GM13977 (cell line): ENCODE results near the gene OR10R2.
A peak's percentile ranks its signal among the peaks of the same experiment; 100 is the strongest.

Experiments used
- DNase-seq: peaks from one replicate; pipeline ENCODE4 v3.0.0; 2012; ENCODE audit warnings: low spot score
- in situ Hi-C: fragments of 300-500 bp; cut with MboI; formaldehyde crosslinking; loops from one replicate; pipeline ENCODE4 v1.12.0; 2022; ENCODE audit warnings: low sequenced_read_pairs, low pct_unique_long_range_greater_than_20kb, mixed read lengths, inconsistent platforms; ENCODE audit not compliant: unreplicated experiment
- TF ChIP-seq, protein P1 (sequence below): IDR thresholded peaks from 2 replicates; pipeline ENCODE4 v1.5.1; 2012; ENCODE audit warnings: mild to moderate bottlenecking, control low read depth; ENCODE audit not compliant: insufficient read depth; ENCODE audit errors: extremely low read depth, missing control alignments

The OR10R2 gene

DNA sequence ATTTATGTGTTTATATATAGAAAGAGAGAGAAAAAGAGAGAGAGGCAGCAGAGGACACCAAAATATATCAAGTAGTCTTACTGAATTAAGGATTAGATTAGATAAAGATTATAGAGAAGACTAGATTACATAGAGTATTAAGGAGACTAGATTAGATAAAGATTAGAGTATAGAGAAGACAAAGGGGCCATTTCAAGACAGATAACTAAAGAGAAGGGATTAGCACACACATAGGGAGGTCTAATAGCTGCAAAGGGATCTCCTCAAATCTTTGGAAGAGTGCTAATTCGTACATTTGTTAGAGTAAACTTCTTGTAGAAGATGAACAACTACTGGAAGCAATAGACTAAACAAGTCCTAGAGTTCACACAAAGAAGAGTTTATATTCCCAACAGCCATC lies 48.0 kb downstream of the OR10R2 start:
- DNase-seq, result no peak
- in situ Hi-C loops, result loop anchor here (25.0 kb wide), 2 partner anchors 467 to 567 kb away; partner anchors contain the start of gene AIM2
- TF ChIP-seq, protein P1, sequence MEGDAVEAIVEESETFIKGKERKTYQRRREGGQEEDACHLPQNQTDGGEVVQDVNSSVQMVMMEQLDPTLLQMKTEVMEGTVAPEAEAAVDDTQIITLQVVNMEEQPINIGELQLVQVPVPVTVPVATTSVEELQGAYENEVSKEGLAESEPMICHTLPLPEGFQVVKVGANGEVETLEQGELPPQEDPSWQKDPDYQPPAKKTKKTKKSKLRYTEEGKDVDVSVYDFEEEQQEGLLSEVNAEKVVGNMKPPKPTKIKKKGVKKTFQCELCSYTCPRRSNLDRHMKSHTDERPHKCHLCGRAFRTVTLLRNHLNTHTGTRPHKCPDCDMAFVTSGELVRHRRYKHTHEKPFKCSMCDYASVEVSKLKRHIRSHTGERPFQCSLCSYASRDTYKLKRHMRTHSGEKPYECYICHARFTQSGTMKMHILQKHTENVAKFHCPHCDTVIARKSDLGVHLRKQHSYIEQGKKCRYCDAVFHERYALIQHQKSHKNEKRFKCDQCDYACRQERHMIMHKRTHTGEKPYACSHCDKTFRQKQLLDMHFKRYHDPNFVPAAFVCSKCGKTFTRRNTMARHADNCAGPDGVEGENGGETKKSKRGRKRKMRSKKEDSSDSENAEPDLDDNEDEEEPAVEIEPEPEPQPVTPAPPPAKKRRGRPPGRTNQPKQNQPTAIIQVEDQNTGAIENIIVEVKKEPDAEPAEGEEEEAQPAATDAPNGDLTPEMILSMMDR, result no peak

DNA sequence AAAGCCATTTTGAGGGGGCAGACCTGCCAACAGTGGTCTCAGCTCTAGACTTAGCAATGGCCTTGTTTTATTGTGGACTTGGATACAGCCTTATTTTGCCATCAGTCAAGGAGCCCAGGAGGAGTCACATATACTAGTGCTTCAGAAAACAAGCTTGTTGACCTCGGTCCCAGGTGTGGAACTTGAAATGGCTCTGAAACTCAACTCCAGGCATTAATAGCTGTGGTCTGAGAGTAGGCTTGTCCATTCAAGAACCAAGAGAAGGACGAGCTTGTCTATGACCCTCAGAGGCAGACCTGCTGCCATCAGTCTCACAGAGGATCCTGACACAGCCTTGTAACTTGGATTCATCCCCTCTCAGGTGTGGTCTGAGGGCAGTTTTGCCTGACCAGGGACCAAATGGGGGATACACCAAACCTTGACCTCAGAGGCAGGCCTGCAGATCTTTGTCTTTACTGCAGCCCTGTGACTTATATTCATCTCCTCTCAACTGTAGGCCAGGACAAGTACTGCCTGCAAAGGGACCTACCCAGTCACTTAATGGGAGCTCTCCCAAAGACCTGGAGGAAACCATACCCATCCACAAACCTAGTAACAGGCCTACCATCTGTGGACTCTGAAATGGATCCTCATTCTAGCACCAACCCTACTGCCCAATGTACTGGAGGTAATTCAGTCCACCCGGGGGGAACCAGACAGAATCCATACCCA lies 49.1 kb downstream of the OR10R2 start:
- no peak for DNase-seq
- TF ChIP-seq, protein P1, result no peak
- in situ Hi-C loops, result loop anchor here (25.0 kb wide), 2 partner anchors 466 to 566 kb away; partner anchors contain the start of gene AIM2

DNA sequence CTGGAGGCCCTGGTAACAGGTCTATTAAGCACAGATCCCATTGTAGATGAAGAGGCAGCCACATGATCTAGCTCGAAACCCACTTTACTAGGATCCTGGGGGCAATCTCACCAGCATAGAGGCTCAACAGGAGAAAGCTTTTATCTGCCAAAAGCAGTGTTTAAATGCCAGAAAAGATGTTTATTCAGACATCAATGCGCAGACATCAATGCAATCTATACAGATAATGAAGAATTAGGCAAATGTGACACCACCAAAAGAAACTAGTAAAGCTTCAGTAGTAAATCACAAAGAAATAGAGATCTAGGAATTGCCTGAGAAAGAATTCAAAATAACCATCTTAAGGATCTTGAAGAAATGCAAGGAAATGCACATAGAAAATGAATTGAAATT lies 49.6 kb downstream of the OR10R2 start:
- no peak for DNase-seq
- TF ChIP-seq, protein P1, result no peak
- in situ Hi-C loops, result loop anchor here (25.0 kb wide), 2 partner anchors 466 to 566 kb away; partner anchors contain the start of gene AIM2

DNA sequence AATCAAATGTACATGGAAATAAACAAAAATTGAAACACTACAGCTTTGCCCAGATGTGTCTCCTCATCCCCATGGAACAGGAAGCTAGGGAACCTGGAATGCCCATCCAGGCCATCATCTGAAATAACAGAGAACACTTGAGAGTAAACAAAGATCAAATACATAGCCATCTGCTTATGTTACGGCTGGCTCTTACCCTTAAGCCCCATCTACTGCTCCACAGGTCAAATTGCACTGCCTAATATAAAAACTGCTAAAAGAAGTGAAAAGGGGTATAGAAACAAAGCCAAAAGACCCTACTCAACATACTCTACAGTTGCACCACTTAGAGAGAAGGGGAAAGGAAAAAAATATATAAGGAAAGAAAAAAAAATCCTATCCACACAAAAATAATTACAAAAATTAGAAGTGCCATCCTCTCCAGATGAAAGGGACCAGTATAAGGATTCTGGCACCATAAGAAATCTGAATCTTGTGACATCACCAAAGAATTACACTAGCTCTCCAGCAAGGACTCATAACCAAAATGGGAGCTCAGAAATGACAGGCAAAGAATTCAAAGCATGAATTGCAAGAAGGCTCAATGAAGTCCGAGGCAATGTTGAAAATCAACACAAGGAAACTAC lies 55.3 kb downstream of the OR10R2 start:
- TF ChIP-seq, protein P1, result peak; percentile 32
- in situ Hi-C loops, result no loop called here
- no peak for DNase-seq
